Loucy (cell line): ENCODE measurements around the gene ARHGAP5.

Source experiments
- H2AFZ ChIP-seq: fragments of 200-600 bp; sonication (generic); 2 replicates; pipeline ENCODE4 v1.6.0; 2016; ENCODE audit warnings: antibody characterized with exemption, mild to moderate bottlenecking, low read length, moderate library complexity
- H3F3A ChIP-seq: fragments of 200-600 bp; 2 replicates; pipeline ENCODE4 v1.6.0; 2016; ENCODE audit warnings: antibody characterized with exemption, low read depth, mild to moderate bottlenecking
- H3K27me3 ChIP-seq: fragments of 200-600 bp; sonication (generic); 2 replicates; pipeline ENCODE4 v1.6.1; 2014; ENCODE audit warnings: low read length, mild to moderate bottlenecking; ENCODE audit not compliant: insufficient read depth, poor library complexity, severe bottlenecking
- H3K36me3 ChIP-seq: fragments of 200-600 bp; sonication (generic); 2 replicates; pipeline ENCODE4 v1.6.1; 2016; ENCODE audit warnings: low read length; ENCODE audit not compliant: insufficient read depth
- H3K4me1 ChIP-seq: fragments of 200-600 bp; sonication (generic); 2 replicates; pipeline ENCODE4 v1.5.1; 2014; ENCODE audit warnings: low read length, mild to moderate bottlenecking; ENCODE audit not compliant: insufficient read depth, poor library complexity, severe bottlenecking
- H3K4me2 ChIP-seq: fragments of 200-600 bp; sonication (generic); 2 replicates; pipeline ENCODE4 v1.6.0; 2014; ENCODE audit warnings: antibody characterized with exemption, low read length, low read depth, mild to moderate bottlenecking; ENCODE audit not compliant: poor library complexity, severe bottlenecking
- H3K4me3 ChIP-seq: fragments of 200-600 bp; sonication (generic); 2 replicates; pipeline ENCODE4 v1.5.1; 2014; ENCODE audit warnings: low read length, mild to moderate bottlenecking, mixed read lengths; ENCODE audit not compliant: poor library complexity, severe bottlenecking
- H3K79me2 ChIP-seq: fragments of 200-600 bp; sonication (generic); 2 replicates; pipeline ENCODE4 v1.6.1; 2014; ENCODE audit warnings: low read length; ENCODE audit not compliant: insufficient read depth
- H3K9ac ChIP-seq: fragments of 200-600 bp; sonication (generic); 2 replicates; pipeline ENCODE4 v1.6.0; 2014; ENCODE audit warnings: mild to moderate bottlenecking, low read depth, low read length, moderate library complexity; ENCODE audit not compliant: poor library complexity, severe bottlenecking
- H3K9me2 ChIP-seq: fragments of 200-600 bp; sonication (generic); replicated peaks from 2 replicates; pipeline ENCODE4 v1.6.1; 2016; ENCODE audit warnings: low read depth, low read length, mixed read lengths
- H3K9me3 ChIP-seq: fragments of 200-600 bp; sonication (generic); 2 replicates; pipeline ENCODE4 v1.6.1; 2014; ENCODE audit warnings: mild to moderate bottlenecking, antibody characterized with exemption, low read length, low read depth; ENCODE audit not compliant: insufficient read depth
- H4K20me1 ChIP-seq: fragments of 200-600 bp; sonication (generic); 2 replicates; pipeline ENCODE4 v1.6.0; 2014; ENCODE audit warnings: antibody characterized with exemption, low read length, mild to moderate bottlenecking; ENCODE audit not compliant: insufficient read depth, poor library complexity, severe bottlenecking
- CTCF ChIP-seq: fragments of 200-600 bp; sonication (generic); conservative IDR thresholded peaks from 2 replicates; pipeline ENCODE4 v1.5.1; 2014; ENCODE audit warnings: mild to moderate bottlenecking, antibody characterized with exemption, low read length
- EZH2phosphoT487 ChIP-seq: fragments of 200-600 bp; IDR thresholded peaks from 2 replicates; pipeline ENCODE4 v1.6.1; 2018; ENCODE audit warnings: antibody characterized with exemption, mild to moderate bottlenecking, moderate library complexity, borderline replicate concordance

Gene ARHGAP5

GRCh38 chr14:32202998-32203882 is 126.1 kb downstream of the ARHGAP5 start, which contains the start of gene RNU6-8:
Gene RNU6-8, minus strand, starts transcription at chr14:32203269.
- Histone ChIP-seq H3K4me3 (peak within 1 kb of the TSS; percentile 95), H3K4me1 (peaks cover 20% of the 10 kb centered on the region), H3K79me2 (no peaks in the 10 kb centered on the region), H4K20me1 (no peaks in the 10 kb centered on the region), H3K36me3 (no peaks in the 10 kb centered on the region), H3K9me2 (no peaks in the 10 kb centered on the region), H3K9ac (peak within 1 kb of the TSS; percentile 77), H2AFZ (peak within 1 kb of the TSS; percentile 100), H3K4me2 (peak within 1 kb of the TSS; percentile 93), H3K27me3 (no peaks in the 10 kb centered on the region), H3F3A (no peaks in the 10 kb centered on the region), H3K9me3 (no peaks in the 10 kb centered on the region)
- no peak for TF ChIP-seq EZH2phosphoT487
- no peak for TF ChIP-seq CTCF

- Histone ChIP-seq H2AFZ (peak overlapping the region; percentile 100), H3K4me2 (peak overlapping the region; percentile 93), H3K9ac (peak overlapping the region; percentile 77), H3F3A (no peaks in the 10 kb centered on the region), H3K9me3 (no peaks in the 10 kb centered on the region), H3K4me1 (peaks cover 20% of the 10 kb centered on the region), H3K4me3 (peak overlapping the region; percentile 95), H3K9me2 (no peaks in the 10 kb centered on the region), H4K20me1 (no peaks in the 10 kb centered on the region), H3K27me3 (no peaks in the 10 kb centered on the region), H3K36me3 (no peaks in the 10 kb centered on the region), H3K79me2 (no peaks in the 10 kb centered on the region)
- TF ChIP-seq CTCF (no peak), EZH2phosphoT487 (no peak)
These were observed 126.8 kb downstream of the ARHGAP5 start for GRCh38 chr14:32203928-32204357.

GRCh38 chr14:32205554-32205953 is 128.4 kb downstream of the ARHGAP5 start:
- H3F3A ChIP-seq, result no peaks in the 10 kb centered on the region
- no peaks in the 10 kb centered on the region for H3K9me2 ChIP-seq
- no peaks in the 10 kb centered on the region for H4K20me1 ChIP-seq
- no peaks in the 10 kb centered on the region for H3K9me3 ChIP-seq
- H3K36me3 ChIP-seq, result no peaks in the 10 kb centered on the region
- H3K4me2 ChIP-seq, result peak overlapping the region; percentile 35
- peaks cover 16% of the 10 kb centered on the region for H3K4me1 ChIP-seq
- no peak overlapping the region for H3K4me3 ChIP-seq
- no peaks in the 10 kb centered on the region for H3K79me2 ChIP-seq
- H3K9ac ChIP-seq, result no peak overlapping the region
- TF ChIP-seq CTCF (no peak), EZH2phosphoT487 (no peak)
- no peaks in the 10 kb centered on the region for H3K27me3 ChIP-seq
- no peak overlapping the region for H2AFZ ChIP-seq
